ENCODE data around the gene NUB1.
A peak's percentile ranks its signal among the peaks of the same experiment; 100 is the strongest.

NUB1 gene

DNA sequence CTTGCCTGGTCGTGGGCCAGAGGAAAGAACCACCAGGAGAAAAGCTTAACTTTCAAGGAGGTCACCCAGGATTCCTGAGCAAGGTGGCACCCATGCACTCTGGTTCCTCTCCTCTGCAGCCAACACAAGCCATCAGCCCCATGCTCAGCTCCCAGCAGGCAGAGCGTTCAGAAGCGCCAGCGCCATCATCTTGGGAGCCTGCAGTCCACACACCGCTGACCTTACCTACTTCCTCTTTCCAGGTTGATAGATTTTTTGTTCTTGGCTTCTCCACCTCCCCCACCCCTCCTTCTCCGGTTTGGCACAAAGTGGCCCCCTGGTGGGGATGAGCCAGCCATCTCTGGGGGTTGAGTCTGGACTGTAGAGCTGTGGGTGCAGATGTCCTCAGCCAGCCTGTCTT is 69.9 kb downstream of the NUB1 start:
- no peak overlapping the region for H3K4me3 ChIP-seq (ENCODE audit: low read depth, low read length, poor library complexity, severe bottlenecking)
- 0 out of 2 replicates have a peak, but pooled peaks cover 5% of the 10 kb centered on the region for H3K27me3 ChIP-seq (ENCODE audit: insufficient read depth, low read length)

DNA sequence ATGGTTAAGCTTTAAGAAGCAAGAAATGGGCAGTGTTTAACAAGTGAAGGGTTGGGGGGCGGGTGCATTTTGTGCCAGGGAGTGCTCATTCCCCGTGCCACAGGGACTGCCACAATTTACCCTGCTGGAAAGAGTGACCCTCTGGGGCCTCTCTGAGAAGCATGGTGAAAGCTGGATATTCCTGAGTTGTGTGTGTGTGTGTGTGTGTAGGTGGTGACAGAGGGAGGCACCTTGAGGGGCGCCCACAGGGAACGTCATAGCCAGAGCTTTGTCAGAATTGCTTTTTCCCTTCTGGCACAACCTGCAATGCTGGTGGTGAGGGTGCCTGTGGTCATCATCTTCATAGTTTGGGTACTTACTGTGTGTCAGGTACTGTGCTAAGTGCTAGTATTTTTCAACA is 70.7 kb downstream of the NUB1 start:
- Histone ChIP-seq H3K4me2 (ENCODE audit: low read length) (no peak overlapping the region), H3K27me3 (ENCODE audit: insufficient read depth, low read length) (peaks cover 11% of the 10 kb centered on the region; the same call in 1 of the 2 replicates), H2AFZ (ENCODE audit: low read length) (no peak overlapping the region), H4K20me1 (ENCODE audit: insufficient read depth, low read length) (no peaks in the 10 kb centered on the region), H3K9me2 (ENCODE audit: low read depth, low read length) (no peaks in the 10 kb centered on the region), H3K9ac (ENCODE audit: low read length) (no peak overlapping the region), H3K27ac (ENCODE audit: low read depth, low read length, poor library complexity, severe bottlenecking) (no peak overlapping the region), H3K4me3 (ENCODE audit: low read depth, low read length, poor library complexity, severe bottlenecking) (no peak overlapping the region), H3K79me2 (ENCODE audit: insufficient read depth, low read length) (no peaks in the 10 kb centered on the region), H3K9me3 (ENCODE audit: low read length) (no peaks in the 10 kb centered on the region), H3F3A (ENCODE audit: insufficient read depth, low read length) (no peaks in the 10 kb centered on the region), H3K4me1 (ENCODE audit: insufficient read depth, low read length, severe bottlenecking) (peaks cover 11% of the 10 kb centered on the region), H3K36me3 (ENCODE audit: insufficient read depth, low read length) (no peaks in the 10 kb centered on the region)
- TF ChIP-seq, protein P1, sequence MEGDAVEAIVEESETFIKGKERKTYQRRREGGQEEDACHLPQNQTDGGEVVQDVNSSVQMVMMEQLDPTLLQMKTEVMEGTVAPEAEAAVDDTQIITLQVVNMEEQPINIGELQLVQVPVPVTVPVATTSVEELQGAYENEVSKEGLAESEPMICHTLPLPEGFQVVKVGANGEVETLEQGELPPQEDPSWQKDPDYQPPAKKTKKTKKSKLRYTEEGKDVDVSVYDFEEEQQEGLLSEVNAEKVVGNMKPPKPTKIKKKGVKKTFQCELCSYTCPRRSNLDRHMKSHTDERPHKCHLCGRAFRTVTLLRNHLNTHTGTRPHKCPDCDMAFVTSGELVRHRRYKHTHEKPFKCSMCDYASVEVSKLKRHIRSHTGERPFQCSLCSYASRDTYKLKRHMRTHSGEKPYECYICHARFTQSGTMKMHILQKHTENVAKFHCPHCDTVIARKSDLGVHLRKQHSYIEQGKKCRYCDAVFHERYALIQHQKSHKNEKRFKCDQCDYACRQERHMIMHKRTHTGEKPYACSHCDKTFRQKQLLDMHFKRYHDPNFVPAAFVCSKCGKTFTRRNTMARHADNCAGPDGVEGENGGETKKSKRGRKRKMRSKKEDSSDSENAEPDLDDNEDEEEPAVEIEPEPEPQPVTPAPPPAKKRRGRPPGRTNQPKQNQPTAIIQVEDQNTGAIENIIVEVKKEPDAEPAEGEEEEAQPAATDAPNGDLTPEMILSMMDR (IDR thresholded peaks at IDR 0.05; ENCODE audit: low read length): no peak

More for the DNA sequence above, 69.9 kb downstream of the NUB1 start:
- no peaks in the 10 kb centered on the region for H4K20me1 ChIP-seq (ENCODE audit: insufficient read depth, low read length)
- H3K4me2 ChIP-seq (ENCODE audit: low read length): no peak overlapping the region
- no peaks in the 10 kb centered on the region for H3K9me2 ChIP-seq (ENCODE audit: low read depth, low read length)
- no peaks in the 10 kb centered on the region for H3K36me3 ChIP-seq (ENCODE audit: insufficient read depth, low read length)
- H3K9ac ChIP-seq (ENCODE audit: low read length): no peak overlapping the region
- H3K9me3 ChIP-seq (ENCODE audit: low read length): no peaks in the 10 kb centered on the region
- H3F3A ChIP-seq (ENCODE audit: insufficient read depth, low read length): no peaks in the 10 kb centered on the region
- H3K27ac ChIP-seq (ENCODE audit: low read depth, low read length, poor library complexity, severe bottlenecking): no peak overlapping the region
- no peak overlapping the region for H2AFZ ChIP-seq (ENCODE audit: low read length)
- H3K79me2 ChIP-seq (ENCODE audit: insufficient read depth, low read length): no peaks in the 10 kb centered on the region
- peaks cover 11% of the 10 kb centered on the region for H3K4me1 ChIP-seq (ENCODE audit: insufficient read depth, low read length, severe bottlenecking)
- TF ChIP-seq EZH2 (IDR thresholded peaks at IDR 0.05; ENCODE audit: borderline replicate concordance, low read length): no peak
- TF ChIP-seq, protein P1 (IDR thresholded peaks at IDR 0.05; ENCODE audit: low read length): peak; percentile 37; the same call in 1 of the 2 replicates

DNA sequence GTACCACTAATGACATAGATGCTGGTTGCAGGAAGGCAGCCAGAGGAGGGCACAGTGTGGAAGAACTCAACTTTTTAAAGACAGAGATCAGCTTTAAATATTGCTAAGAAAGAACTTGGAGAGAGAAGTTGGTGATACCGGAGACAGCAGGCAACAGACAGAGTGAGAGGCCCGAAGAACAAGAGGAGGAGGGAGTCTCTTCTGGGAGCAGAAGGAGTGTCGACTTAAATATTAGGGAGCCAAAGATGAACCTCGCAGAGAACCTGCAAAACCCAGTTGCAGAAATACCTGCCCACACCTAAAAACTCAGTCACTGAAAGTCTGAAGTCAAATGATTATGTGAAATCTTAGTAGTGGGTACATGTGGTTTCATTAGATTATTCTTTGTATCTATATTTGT is 71.6 kb downstream of the NUB1 start:
- H3K36me3 ChIP-seq (ENCODE audit: insufficient read depth, low read length): no peaks in the 10 kb centered on the region
- H3K9ac ChIP-seq (ENCODE audit: low read length): no peak overlapping the region
- no peak overlapping the region for H3K27ac ChIP-seq (ENCODE audit: low read depth, low read length, poor library complexity, severe bottlenecking)
- no peaks in the 10 kb centered on the region for H3F3A ChIP-seq (ENCODE audit: insufficient read depth, low read length)
- no peak overlapping the region for H3K4me3 ChIP-seq (ENCODE audit: low read depth, low read length, poor library complexity, severe bottlenecking)
- no peak for TF ChIP-seq EZH2 (IDR thresholded peaks at IDR 0.05; ENCODE audit: borderline replicate concordance, low read length)
- TF ChIP-seq, protein P1 (IDR thresholded peaks at IDR 0.05; ENCODE audit: low read length): no peak
- no peaks in the 10 kb centered on the region for H3K9me2 ChIP-seq (ENCODE audit: low read depth, low read length)
- no peak overlapping the region for H2AFZ ChIP-seq (ENCODE audit: low read length)
- H3K27me3 ChIP-seq (ENCODE audit: insufficient read depth, low read length): peaks cover 11% of the 10 kb centered on the region; the same call in 1 of the 2 replicates
- H3K9me3 ChIP-seq (ENCODE audit: low read length): no peaks in the 10 kb centered on the region
- no peaks in the 10 kb centered on the region for H4K20me1 ChIP-seq (ENCODE audit: insufficient read depth, low read length)
- H3K4me2 ChIP-seq (ENCODE audit: low read length): no peak overlapping the region
- H3K79me2 ChIP-seq (ENCODE audit: insufficient read depth, low read length): no peaks in the 10 kb centered on the region
- peaks cover 11% of the 10 kb centered on the region for H3K4me1 ChIP-seq (ENCODE audit: insufficient read depth, low read length, severe bottlenecking)
